BE2C (cell line): ENCODE measurements around the gene MRPS23.

ENCODE experiments used
- DNase-seq: peaks from one replicate; pipeline ENCODE4 v3.0.0-alpha.2; 2020
- H3K27me3 ChIP-seq: fragments of 250-450 bp; sonication (Bioruptor Pico); 2 replicates; pipeline ENCODE4 v1.5.1; 2020; ENCODE audit warnings: mild to moderate bottlenecking
- H3K36me3 ChIP-seq: fragments of 250-450 bp; sonication (Bioruptor Pico); 2 replicates; pipeline ENCODE4 v1.5.1; 2020; ENCODE audit warnings: mild to moderate bottlenecking
- H3K4me1 ChIP-seq: fragments of 250-450 bp; sonication (Bioruptor Pico); 2 replicates; pipeline ENCODE4 v1.5.1; 2020
- H3K4me3 ChIP-seq: 2 replicates; pipeline ENCODE4 v1.5.1; 2011; ENCODE audit warnings: low read depth, low read length
- H3K9me3 ChIP-seq: fragments of 250-450 bp; sonication (Bioruptor Pico); 2 replicates; pipeline ENCODE4 v1.5.1; 2020
- TF ChIP-seq, protein P1 (sequence below): IDR thresholded peaks from 2 replicates; pipeline ENCODE4 v1.5.1; 2012; ENCODE audit warnings: mild to moderate bottlenecking, low read depth, low read length

The MRPS23 gene

DNA sequence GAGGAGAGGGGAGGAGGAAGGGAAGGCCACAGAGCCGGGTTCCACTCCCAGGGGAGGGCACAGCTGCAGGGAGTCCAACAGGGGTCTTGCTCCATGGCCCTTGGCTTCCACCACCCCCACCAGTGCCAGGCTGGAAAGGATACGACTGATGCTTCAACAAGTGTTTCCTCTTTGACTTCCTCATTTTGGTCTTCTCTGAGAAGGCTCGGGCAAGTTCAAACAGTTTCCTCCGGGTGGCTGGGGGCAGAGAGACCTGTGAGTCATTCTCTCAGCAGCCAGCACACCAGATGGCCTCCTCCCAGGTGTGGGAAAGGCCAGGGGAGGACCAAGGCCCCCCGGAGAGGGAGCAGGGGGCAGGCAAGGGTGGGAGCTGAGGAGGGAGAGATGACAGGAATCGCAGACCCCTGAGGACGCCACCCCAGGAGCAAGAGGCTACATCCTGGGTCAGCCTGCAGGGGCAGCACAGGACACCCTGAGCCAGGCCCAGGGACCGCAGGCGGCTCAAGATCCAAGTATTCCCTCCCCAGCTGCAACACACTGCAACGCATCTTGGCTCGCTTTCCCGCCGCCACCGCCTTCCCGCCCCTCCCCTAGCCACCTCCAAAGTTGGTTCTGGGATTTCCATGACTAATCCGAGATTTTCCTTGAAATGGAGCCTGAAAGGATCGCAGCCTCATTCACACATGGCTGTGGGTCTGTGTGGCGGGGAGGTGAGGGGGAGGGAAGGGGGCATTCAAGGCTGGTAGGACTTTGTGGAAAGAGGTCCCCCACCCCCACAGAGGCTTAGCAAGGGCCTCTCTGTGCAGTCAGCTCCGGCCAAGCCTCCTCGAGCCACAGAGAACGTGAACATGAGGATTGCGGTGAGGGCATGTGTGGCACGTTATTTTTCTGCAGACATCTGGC lies 18.4 kb upstream of the MRPS23 start:
- peak; percentile 83 for DNase-seq
- H3K9me3 ChIP-seq, result no peaks in the 10 kb centered on the region
- no peaks in the 10 kb centered on the region for H3K27me3 ChIP-seq
- TF ChIP-seq, protein P1, sequence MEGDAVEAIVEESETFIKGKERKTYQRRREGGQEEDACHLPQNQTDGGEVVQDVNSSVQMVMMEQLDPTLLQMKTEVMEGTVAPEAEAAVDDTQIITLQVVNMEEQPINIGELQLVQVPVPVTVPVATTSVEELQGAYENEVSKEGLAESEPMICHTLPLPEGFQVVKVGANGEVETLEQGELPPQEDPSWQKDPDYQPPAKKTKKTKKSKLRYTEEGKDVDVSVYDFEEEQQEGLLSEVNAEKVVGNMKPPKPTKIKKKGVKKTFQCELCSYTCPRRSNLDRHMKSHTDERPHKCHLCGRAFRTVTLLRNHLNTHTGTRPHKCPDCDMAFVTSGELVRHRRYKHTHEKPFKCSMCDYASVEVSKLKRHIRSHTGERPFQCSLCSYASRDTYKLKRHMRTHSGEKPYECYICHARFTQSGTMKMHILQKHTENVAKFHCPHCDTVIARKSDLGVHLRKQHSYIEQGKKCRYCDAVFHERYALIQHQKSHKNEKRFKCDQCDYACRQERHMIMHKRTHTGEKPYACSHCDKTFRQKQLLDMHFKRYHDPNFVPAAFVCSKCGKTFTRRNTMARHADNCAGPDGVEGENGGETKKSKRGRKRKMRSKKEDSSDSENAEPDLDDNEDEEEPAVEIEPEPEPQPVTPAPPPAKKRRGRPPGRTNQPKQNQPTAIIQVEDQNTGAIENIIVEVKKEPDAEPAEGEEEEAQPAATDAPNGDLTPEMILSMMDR, result peak; percentile 50
- no peak overlapping the region for H3K4me3 ChIP-seq
- peaks cover 14% of the 10 kb centered on the region for H3K4me1 ChIP-seq
- no peaks in the 10 kb centered on the region for H3K36me3 ChIP-seq

DNA sequence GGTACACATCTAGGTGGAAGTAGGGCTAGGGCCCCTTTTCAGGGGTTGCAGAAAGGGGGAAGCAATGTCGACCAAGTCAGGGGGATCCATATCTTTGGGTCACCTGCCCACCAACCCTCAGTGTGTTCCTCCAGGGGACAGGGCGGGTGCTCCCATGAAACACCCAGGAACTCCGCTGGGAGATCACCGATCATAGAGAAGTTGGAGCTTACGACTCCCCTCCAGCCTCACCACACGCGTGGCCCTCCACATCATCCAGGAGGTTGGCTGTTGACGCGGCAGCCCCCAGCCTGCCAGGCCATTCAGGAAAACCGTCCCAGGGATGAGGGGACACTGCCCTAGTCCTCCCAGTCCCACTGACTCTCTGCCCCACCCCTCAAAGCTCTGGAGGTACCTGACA lies 17.3 kb upstream of the MRPS23 start:
- Histone ChIP-seq H3K36me3 (no peaks in the 10 kb centered on the region), H3K4me3 (no peak overlapping the region), H3K4me1 (peaks cover 14% of the 10 kb centered on the region), H3K9me3 (no peaks in the 10 kb centered on the region), H3K27me3 (peaks cover 3% of the 10 kb centered on the region)
- no peak for DNase-seq
- TF ChIP-seq, protein P1, result no peak

DNA sequence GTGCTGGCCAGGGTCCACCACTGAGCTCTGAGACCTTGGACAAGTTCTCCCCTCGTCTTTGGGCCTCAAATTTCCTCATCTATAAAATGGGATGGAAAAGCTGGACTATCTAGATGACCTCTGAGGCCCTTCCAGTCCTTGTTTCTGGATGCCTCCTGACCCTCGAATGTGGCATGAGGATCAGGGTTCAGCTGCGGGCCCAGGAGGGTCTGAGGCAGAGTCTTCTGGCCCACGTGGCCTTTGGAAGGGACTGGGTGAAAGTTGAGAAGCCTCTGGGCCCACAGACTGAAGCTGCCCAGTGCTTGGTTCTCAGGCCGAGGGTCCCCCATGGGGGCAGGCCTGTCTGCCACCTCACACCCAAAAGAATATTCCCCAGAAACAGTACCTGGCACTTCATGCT lies 16.9 kb upstream of the MRPS23 start:
- Histone ChIP-seq H3K36me3 (no peaks in the 10 kb centered on the region), H3K9me3 (no peaks in the 10 kb centered on the region), H3K4me1 (peaks cover 14% of the 10 kb centered on the region), H3K27me3 (peaks cover 7% of the 10 kb centered on the region), H3K4me3 (no peak overlapping the region)
- DNase-seq, result no peak
- TF ChIP-seq, protein P1, result no peak

DNA sequence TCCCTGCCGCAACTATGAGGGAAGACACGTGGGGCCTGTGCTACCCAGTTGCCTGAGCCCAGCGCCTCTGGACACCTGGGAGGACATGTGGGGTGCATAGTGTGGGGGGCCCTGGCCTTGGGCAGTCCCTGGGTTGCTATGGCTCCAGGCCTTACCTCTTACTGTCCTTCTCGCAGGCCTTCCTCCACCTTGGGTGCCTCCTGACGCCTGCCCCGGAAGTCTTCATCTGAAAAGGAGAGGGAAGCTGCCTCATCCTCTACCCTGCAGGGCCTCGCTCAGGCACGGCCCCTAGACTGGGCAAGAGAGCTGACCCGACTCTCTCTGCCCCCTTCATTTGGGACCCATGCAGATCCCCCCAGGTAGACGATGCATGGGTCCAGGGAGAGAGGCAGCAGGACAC lies 16.5 kb upstream of the MRPS23 start:
- Histone ChIP-seq H3K4me1 (peaks cover 15% of the 10 kb centered on the region), H3K4me3 (no peak overlapping the region), H3K9me3 (no peaks in the 10 kb centered on the region), H3K27me3 (peaks cover 11% of the 10 kb centered on the region), H3K36me3 (no peaks in the 10 kb centered on the region)
- DNase-seq, result no peak
- TF ChIP-seq, protein P1, result no peak

DNA sequence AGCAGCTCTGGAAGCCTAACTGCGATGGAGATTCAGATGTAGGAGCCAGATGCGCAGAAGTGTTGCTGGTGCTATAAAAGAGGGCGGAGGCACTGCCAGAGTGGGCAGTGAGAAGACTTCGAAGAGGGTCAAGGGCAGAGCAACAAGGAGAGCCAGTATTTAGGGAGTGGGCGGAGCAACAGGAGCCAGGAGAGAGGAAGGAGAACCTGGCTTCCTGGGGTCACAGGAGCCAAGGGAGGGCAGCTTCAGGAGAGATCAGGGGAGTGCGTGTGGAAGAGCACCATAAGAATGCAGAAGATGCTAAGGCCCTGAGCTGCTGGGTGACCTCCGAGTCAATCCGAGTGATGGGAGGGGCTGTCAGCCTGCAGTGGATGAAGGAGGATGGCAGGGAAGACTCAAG lies 14.4 kb upstream of the MRPS23 start:
- no peak for DNase-seq
- no peaks in the 10 kb centered on the region for H3K36me3 ChIP-seq
- TF ChIP-seq, protein P1, result no peak
- H3K9me3 ChIP-seq, result no peaks in the 10 kb centered on the region
- H3K27me3 ChIP-seq, result peaks cover 14% of the 10 kb centered on the region
- H3K4me3 ChIP-seq, result no peak overlapping the region
- peaks cover 22% of the 10 kb centered on the region for H3K4me1 ChIP-seq
